HG02981 (cell line): Measurements from ENCODE around the gene CFAP54.

Source experiments
- ATAC-seq: cut with Tn5 transposase; IDR thresholded peaks from one replicate; pipeline ENCODE4 v1.9.1; 2021; ENCODE audit warnings: mild to moderate bottlenecking, moderate library complexity; ENCODE audit not compliant: unreplicated experiment

Gene CFAP54

DNA sequence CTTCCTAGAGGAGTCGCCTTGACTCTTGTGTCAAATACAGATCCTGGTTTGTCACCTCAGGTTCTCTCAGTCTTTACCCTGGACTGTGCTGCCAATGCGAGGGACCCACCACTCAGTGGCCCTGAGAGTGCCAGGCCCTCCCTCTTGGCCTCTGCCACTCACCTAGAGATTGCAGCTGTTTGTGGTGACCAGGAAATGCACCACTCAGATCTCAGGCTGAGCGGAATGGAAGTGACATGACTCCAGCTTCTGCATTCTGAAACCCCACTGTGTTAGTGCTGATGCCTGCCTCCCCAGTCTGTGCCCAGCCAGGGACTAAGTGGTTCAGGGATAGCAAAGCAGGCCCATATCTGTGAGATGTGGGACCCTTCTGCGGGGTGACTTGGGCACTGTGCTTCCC lies 389.9 kb downstream of the CFAP54 start:
- ATAC-seq: no peak

DNA sequence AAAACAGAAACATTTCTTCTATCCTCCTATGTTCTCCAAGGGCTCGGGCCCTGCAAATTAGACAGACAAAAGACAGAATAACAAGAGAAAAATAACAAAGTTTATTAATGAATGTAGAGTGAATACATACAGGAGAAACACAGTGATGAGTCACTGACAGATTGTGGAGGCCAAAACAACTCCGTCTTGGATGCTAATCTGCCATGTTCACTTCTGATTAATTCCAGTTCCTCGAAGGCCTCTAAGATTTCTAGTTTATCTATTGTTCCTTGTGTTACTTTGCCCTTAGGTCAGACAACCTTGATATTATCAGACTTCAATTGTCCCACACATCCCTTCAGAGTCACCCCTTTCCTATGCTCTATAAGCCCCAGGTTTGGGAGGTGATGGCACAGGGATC lies 390.8 kb downstream of the CFAP54 start:
- no peak for ATAC-seq

DNA sequence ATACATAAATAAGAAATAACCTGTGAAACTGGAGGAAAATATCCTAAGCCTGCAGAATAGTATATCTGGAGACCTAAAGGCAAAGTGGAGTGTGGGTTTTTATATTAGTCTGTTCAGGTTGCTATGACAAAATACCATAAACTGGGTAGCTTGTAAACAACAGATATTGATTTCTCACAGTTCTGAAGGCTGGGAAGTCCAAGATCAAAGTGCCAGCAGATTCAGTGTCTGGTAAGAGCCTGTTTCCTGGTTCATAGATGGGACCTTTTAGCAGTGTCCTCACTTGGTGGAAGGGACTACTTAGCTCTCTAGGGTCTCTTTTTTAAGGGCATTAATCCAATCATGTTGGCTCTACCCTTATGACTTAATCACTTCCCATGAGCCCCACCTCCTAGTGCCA lies 392.2 kb downstream of the CFAP54 start:
- no peak for ATAC-seq

DNA sequence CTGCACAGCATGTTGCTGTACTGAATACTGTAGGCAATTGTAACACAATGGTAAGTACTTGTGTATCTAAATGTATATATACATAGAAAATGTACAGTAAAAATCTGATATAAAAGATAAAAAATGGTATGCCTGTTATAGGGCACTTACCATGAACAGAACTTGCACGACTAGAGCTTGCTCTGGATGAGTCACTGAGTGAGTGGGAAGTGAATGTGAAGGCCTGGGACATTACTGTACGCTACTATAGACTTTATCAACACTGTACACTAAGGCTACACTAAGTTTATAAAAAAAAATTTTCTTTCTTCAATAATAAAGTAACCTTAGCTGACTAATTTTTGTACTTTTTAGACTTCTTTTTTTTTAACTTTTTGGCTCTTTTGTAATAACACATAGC lies 393.5 kb downstream of the CFAP54 start:
- ATAC-seq: no peak

DNA sequence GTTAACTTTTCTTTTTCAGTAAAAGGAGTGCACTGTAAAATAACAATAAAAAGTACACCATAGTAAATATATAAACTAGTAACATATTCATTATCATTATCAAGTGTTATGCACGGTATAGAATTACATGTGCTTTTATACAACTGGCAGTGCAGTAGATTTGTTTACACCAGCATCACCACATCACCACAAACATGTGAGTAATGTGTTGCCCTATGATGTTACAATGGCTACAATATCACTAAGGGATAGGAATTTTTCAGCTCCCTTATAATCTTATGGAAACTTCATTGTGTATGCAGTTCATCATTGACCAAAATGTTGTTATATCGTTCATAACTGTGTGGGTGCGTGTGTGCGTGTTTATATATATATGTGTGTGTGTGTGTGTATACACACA lies 394.2 kb downstream of the CFAP54 start:
- ATAC-seq: no peak

DNA sequence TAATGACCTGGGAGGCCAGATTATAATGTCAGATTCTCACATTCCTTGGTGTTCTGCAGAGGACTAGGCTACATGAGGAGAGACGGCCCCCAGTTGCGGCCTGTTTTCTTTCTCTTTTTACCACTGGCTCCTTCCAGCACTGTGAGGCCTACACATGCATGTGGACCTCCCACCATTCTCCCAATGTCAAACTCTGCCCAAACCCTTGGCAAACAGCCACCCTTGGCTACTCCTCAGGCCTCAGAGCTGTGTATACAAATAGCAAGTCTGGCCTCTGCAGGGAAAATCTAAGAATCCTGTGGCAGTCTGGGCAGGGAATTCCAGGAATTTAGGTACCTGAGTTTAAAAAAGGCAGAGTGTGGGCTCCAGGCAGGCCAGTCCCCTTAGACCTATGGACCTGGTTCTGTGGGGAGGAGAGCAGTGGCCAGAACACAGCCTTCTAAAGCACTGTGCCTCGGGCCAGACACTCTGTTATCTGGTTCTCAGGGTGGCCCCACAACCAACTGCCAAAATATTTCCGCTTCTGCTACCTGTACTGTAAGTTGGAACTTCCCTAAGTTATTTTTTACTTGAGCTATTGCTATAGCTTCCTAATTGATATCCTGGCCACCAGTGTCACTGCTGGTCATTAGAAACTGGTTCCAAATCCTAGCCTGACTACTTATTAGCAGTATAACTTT lies 397.8 kb downstream of the CFAP54 start:
- no peak for ATAC-seq

DNA sequence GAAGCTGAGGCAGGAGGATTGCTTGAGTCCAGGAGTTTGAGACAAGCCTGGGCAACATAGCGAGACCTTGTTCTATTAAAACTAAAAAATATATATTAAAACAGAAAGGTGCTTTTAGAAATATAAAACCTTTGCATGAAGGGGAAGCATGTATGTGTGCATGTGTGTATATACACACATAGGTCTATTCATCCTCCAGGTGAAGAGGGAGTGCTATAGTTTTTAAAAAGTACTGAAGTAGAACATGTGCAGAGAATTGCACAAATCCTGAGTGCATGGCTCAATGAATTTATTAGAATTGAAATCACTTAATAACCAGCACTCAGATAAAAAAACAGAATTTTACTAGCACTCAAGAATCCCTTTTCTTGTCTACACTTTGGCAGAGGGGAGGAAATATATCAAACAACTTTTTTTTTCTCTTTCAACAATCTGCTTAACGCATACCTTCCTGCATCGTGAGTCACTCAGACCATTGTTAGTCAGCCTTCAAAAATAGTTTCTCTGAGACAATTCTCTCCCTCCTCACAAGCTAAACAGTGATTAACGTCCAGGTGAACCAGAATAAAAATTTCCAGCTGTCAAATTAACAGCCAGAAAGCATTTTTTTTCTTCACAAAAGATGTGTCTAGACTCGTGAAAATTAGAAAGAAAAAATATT lies 400.0 kb downstream of the CFAP54 start:
- no peak for ATAC-seq

DNA sequence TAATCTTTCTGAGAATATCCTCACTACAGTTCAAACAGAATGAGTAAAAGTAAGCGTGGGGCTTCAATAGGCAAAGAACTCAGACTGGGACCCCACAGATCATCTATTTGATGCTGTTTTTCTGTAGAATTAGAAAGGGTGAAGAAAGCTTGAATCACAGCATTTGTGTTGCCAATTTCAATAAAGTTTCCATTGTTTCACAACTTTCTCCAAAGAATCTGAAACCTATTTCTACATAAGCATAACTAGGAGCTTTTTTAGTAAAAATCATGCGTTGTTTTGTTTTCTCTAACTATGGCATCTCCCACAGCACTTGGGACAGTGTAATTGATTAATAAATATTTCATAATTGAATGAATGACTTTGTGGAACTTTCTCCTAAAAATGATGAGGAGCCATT lies 401.0 kb downstream of the CFAP54 start:
- ATAC-seq: no peak

DNA sequence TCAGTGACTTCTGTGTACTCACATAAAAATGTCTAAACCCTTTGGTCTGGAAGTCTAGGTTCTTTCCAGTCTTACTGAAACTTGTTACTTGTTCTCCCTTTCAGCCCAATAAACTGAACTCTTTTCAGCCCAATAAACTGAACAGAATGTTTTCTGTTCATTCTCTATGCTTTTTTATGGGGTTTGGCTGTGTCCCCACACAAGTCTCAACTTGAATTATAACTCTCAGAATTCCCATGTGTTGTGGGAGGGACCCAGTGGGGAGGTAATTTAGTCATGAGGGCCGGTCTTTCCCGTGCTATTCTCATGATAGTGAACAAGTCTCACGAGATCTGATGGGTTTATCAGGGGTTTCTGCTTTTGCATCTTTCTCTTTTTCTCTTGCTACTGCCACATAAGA lies 402.7 kb downstream of the CFAP54 start:
- no peak for ATAC-seq

DNA sequence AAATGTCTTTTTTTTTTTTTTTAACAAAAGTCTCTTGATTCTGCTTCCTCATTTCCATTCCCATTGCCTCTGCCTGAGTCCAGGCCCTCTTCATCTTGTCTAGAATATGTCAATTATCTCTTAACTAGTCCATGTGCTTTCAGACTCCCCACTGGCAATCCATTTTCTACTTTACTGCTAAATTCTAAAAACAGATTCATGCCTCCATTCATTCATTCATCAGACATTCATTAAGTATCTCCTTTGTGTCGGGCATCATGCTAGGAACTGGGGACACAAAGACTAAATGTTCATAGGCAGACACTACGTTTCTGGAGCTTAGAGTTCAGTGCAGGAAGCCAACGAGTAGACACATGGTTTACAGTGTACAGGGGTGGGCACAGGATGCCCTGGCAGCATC lies 408.0 kb downstream of the CFAP54 start:
- ATAC-seq: no peak

DNA sequence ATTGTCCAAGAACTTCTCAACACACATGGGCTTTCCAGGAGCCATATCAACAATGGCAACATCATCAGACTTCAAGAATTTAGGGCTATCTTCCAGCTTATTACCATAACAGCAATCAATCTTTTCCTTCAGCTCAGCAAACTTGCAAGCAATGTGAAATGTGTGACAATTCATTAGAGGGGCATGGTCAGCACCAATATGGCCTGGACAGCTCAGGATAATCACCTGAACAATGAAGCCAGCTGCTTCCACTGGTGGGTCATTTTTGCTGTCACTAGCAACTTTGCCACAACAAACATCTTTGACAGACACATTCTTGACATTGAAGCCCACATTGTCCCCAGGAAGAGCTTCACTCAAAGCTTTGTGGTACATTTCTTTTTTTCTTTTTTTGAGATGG lies 411.8 kb downstream of the CFAP54 start:
- no peak for ATAC-seq

DNA sequence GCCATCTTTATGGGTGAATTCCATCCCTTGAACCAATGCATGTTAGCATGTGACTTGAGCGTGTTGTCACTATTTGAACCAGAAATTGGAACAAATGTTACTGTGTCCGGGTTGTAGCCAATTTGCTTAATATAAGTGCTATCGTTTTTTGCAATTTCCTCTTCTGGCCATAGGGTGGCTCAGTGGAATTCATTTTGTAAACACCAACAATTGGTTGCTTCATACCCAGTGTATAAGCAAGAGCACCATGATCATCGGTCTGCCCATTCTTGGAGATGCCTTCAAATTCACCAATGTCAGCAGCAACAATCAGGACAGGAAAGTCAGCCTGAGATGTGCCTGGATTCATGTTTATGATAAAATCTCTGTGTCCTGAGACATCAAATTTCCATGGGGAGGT lies 412.7 kb downstream of the CFAP54 start:
- ATAC-seq: no peak

DNA sequence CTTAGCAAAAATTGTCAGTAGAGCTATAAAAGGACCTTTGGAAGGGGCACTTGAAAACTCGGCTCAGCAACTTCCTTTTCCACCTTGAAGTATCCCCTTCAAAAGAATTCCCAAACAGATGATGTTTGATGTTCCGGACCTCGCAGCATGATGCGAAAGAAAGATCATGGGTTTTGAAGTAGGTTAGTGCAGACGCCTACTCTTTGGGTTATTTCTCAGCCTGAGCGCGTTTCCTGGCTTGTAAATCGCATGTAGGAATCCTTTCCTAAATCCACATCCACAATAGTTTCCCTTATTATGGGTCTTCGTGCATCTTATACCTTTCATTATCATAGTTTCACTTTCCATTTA lies 417.1 kb downstream of the CFAP54 start:
- no peak for ATAC-seq

DNA sequence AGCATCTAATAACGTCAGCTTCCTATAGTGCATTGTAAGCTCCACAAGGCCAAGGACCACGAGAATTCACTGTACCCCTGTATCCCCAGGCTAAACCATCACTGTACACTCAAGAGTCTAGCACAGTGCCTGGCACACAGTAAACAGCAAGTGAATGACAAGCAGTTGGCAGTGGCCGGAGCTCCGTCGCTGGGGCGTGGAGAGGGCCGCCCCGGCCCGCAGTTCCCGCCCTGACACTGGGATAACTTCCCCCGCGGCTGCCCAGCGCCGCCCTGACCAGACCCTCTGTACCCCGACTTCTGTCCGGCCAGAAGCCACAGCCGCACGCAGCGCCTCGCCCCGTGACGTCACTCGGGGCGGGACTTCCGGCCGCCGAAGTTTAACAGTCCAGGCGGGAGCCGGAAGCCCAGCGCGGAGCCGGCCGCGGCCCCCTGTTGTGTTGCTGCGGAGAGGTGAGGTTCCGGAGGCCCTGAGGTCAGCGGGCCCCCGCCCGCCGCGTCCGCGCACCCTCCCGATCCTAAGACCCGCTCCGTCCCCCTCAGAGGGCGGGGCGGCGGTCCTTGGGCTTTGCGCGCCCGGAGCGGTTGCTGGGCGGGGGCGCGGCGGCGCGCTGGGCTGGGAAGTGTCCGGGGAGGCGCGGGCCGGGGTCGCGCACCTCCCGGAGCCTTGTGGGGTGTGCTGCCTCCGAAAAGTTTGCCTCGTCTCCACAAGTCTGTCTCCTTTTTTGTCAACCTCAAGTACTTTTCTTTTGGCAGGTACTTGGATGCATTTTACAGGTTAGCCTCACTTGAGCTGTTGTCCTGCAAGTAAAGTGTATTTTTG lies 417.7 kb downstream of the CFAP54 start, which contains the start of gene NEDD1:
NEDD1 (plus strand) TSS at position 409 of the 822 bp plus-strand sequence. CDS start 2,503 bp downstream, outside the sequence.
- ATAC-seq: peak; percentile 91

DNA sequence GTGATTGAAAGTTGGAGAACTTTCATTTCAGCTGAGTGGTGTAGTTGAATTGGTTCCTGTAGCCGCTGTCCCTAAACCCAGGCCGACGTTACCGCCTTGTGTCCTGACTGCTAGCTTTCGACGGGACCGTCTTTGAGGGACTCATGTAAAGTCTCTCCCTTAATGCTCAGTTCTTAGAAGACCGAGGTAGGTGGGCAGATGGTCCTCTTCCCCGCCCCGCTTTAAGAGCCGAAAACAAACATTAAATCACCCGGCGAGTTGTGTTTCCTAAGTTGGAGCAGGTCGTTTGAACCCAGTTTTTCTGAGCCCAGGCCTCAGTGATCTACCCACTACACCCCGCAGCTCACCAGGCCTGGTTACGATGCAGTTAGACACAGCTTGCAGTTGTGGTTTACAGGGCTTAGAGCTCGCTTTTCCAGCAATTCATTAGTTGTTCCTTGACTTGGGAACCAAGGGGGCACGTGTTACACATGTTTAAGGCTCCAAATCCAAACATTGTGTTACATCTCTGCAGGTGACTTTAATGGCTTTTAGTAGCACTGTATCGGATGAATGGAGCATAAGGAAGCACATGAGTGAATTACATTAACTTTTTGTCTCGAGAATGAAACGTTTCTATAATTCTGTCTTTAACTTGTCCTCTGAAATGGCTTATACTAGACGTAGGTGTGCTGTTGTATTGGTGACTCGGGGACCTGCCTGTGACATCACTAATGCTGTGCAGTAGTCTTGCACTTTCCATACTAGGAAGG lies 418.5 kb downstream of the CFAP54 start:
- peak; percentile 21 for ATAC-seq

DNA sequence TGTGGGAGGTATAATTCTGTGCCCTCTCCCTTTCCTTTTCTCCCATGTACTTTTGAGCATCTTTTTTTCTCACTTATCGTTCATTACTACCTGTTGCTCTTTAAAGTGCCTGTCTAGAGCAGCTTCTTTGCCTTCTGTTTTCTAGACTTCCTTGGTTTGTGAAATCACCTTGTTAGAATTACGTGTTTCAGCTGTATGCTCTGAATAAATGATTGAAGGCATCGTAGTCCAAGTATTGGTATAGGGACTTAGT lies 419.0 kb downstream of the CFAP54 start:
- no peak for ATAC-seq

DNA sequence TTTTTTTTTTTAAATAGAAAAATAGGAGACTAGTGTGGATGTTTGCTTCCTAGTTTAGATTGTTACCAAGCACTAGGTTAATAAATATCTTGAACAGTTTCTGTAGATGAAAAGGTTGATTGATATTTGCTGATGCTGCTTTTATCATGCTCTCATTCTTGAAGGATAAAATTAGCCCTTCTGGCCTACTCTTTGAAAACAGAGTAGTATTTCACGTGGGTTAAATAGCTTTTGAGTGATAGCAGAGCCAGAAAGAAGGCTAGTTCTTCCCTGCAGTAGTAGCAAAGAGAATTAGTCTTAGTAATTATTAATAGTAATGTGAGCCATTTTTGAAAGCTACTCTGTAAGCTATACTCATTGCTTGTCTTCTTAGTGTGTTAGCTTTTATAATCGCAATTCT lies 422.9 kb downstream of the CFAP54 start:
- ATAC-seq: no peak

DNA sequence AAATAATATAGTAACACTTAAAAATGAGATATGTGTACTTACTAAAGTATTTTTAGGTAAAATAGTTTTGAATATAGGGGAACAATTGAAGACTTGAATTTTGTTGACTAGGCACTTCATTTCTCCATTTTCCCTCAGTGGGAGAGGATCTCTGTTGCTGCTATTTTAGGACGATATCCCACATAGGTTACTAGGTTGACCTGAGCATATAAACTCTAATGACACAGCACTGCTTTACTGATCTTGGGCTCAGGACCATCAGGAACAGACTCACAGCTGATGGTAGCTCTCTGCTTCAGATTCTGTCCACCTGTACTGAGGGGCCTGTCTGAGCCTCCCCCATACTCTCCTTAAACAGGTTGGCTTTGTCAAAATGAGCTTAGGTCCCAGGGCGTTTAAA lies 423.6 kb downstream of the CFAP54 start:
- ATAC-seq: no peak

DNA sequence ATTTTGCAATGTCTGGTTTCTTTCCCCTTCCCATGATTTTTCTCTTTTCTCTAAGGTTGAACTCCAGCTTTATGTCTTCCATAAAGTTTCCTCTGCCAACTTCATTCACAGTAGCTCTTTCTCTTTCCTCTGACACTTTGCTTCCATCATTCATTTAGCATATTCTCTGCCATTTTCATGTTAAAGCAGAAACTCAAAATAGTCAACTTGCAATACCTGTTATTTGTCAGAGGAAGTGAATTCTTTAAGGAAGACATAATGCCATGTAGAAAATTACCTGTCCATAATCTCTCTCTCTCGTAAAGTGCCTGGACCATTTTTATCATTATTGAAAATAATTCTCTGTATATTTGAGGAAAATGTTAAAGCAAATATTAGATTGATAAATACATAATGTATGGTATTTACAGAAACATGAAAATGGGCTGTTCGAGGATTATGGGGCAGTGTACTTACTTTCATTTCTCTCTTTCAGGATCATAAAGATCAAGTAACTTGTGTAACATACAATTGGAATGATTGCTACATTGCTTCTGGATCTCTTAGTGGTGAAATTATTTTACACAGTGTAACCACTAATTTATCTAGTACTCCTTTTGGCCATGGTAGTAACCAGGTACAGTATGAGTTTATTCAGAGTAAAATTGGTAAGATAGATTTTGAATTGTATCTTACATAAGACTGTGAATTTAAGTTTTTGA lies 430.3 kb downstream of the CFAP54 start:
- no peak for ATAC-seq
